HG03575 (cell line): ENCODE results near the gene ZC3H10.

Experiments used
- ATAC-seq: cut with Tn5 transposase; IDR thresholded peaks from one replicate; pipeline ENCODE4 v1.9.1; 2021; ENCODE audit not compliant: unreplicated experiment, insufficient number of reproducible peaks, low FRiP score; ENCODE audit errors: extremely low read depth

ZC3H10 gene

GRCh38 chr12:56161690-56162351 lies 43.8 kb downstream of the ZC3H10 start:
- ATAC-seq, result no peak

- ATAC-seq, result no peak
Observed at GRCh38 chr12:56162468-56163290, 44.6 kb downstream of the ZC3H10 start.

- no peak for ATAC-seq
Observed at GRCh38 chr12:56163533-56164344, 45.7 kb downstream of the ZC3H10 start.

- ATAC-seq, result no peak
Observed at GRCh38 chr12:56164345-56164729, 46.3 kb downstream of the ZC3H10 start.

- no peak for ATAC-seq
Observed at GRCh38 chr12:56165369-56165768, 47.3 kb downstream of the ZC3H10 start.

GRCh38 chr12:56169229-56169759 lies 51.2 kb downstream of the ZC3H10 start:
- ATAC-seq, result no peak

GRCh38 chr12:56172839-56173238 lies 54.8 kb downstream of the ZC3H10 start:
- no peak for ATAC-seq
